Esophagus squamous epithelium (tissue), 4 donors: ENCODE results near the gene KRTAP21-3.

Experiments used
- POLR2A ChIP-seq, 4 donors: fragments of 450-650 bp; IDR thresholded peaks; one replicate each; pipeline ENCODE4 v1.6.1; 2017; ENCODE audit warnings: antibody characterized with exemption in 4 of 4, mild to moderate bottlenecking in 4 of 4, moderate library complexity in 3 of 4
- TF ChIP-seq, protein P1 (sequence below), 6 experiments: fragments of 450-650 bp in 4 of 6; fragments of 200-600 bp in 2 of 6; sonication (generic) in 2 of 6; IDR thresholded peaks; one replicate each; pipeline ENCODE4 v1.5.1; 2016 to 2019; ENCODE audit warnings: antibody characterized with exemption in 6 of 6, mild to moderate bottlenecking in 4 of 6, moderate library complexity in 4 of 6

DNA sequence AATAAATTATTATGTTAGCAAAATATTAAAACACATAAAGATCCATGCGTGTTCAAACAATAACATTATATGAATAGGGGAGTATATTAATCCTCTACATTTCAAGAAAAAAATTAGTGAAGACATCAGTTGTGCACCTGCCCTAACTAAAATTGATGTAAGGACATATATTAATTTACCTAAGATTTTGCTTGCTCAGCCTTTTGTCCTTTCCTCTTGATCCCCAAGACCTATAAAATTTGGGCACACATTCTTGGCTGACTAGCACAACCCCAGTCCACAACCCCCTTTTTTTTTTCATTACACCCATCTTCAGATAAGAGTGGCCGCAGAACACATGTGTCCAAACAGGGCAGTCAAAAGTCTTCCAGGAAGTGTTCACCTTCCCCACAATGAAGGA lies 21.9 kb upstream of the KRTAP21-3 start:
- no peak for TF ChIP-seq POLR2A (IDR thresholded peaks at IDR 0.05)
- TF ChIP-seq, protein P1, sequence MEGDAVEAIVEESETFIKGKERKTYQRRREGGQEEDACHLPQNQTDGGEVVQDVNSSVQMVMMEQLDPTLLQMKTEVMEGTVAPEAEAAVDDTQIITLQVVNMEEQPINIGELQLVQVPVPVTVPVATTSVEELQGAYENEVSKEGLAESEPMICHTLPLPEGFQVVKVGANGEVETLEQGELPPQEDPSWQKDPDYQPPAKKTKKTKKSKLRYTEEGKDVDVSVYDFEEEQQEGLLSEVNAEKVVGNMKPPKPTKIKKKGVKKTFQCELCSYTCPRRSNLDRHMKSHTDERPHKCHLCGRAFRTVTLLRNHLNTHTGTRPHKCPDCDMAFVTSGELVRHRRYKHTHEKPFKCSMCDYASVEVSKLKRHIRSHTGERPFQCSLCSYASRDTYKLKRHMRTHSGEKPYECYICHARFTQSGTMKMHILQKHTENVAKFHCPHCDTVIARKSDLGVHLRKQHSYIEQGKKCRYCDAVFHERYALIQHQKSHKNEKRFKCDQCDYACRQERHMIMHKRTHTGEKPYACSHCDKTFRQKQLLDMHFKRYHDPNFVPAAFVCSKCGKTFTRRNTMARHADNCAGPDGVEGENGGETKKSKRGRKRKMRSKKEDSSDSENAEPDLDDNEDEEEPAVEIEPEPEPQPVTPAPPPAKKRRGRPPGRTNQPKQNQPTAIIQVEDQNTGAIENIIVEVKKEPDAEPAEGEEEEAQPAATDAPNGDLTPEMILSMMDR (IDR thresholded peaks at IDR 0.05), result no peak
